SH-SY5Y (cell line): Measurements from ENCODE around the gene DUOXA1.

Experiments
- GATA2 ChIP-seq: IDR thresholded peaks from 2 replicates; pipeline ENCODE4 v1.6.1; 2011; ENCODE audit warnings: mild to moderate bottlenecking, low read depth, low read length
- GATA3 ChIP-seq: IDR thresholded peaks from 2 replicates; pipeline ENCODE4 v1.6.1; 2011; ENCODE audit warnings: low read depth, mild to moderate bottlenecking, low read length, moderate library complexity

GRCh38 chr15:45168751-45169551, 39.3 kb upstream of the DUOXA1 start:
- TF ChIP-seq GATA2 = no peak; the same call in 1 of the 2 replicates
- TF ChIP-seq GATA3 = no peak
